HG03432 (cell line): Measurements from ENCODE around the gene PKIB.

Source experiments
- ATAC-seq: cut with Tn5 transposase; IDR thresholded peaks from one replicate; pipeline ENCODE4 v1.9.1; 2021; ENCODE audit warnings: mild to moderate bottlenecking, moderate library complexity; ENCODE audit not compliant: unreplicated experiment

The PKIB gene

GRCh38 chr6:122702841-122703240 lies 92.6 kb downstream of the PKIB start:
- no peak for ATAC-seq

DNA sequence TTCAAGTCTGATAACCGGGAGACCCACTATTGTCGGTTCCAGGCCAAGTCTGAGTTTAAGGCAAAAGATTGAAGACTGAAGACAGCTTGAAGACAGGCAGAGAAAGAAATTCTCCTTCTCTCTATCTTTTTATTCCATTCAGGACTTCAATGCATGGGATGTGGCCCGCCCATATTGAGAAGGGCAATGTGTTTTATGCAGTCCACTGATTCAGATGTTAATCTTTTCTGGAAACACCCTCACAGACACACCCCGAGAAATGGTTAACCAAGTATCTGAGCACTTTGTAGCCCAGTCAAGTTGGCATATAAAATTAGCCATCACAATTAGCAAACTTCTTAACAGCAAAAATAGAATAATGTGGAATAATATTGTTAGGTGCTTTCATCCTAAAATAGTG lies 93.9 kb downstream of the PKIB start:
- no peak for ATAC-seq

DNA sequence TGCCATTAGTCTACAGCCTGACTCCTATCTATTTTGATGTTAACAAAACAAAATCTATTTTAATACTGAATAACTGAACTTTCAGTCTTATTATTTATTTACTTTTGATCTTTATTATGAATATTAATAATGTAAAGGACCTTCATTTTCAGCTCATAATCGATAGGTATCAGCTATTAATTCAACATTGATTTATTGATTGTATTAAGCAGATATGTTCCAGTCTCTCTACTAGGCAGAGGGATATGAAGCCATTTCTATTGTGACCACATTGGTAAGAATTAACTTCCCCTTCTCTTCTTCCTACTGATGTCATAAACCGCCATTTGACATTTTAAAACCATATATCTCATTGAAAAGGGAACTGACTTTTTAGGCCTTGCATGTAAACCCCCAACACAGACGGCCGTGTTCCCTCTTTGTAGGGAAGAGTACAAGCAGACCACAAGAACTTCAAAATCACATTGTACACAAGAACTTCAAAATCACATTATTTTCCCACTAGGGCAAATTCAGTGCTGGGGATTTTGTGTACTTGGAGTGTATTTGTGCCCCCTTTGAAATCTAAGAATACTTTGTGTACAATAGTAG lies 99.8 kb downstream of the PKIB start:
- peak; percentile 78 for ATAC-seq

GRCh38 chr6:122710908-122711635 lies 100.9 kb downstream of the PKIB start:
- ATAC-seq, result no peak

DNA sequence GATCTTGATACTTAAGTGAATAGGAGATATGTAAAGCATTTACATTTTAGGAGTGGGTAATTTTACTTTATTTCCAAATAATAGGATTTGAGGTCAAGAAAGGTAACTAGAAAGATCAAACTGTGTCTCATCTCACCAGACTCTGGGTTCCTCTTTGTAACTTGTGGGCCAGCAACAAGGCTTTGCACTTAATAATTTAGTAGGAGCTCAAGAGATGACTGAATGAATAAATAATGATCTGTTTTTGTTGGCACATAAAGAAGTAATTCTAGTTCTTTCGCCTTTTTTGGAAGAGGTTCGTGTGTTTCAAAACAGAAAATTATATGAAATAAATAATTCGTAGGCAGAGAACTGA lies 101.9 kb downstream of the PKIB start:
- ATAC-seq, result no peak

DNA sequence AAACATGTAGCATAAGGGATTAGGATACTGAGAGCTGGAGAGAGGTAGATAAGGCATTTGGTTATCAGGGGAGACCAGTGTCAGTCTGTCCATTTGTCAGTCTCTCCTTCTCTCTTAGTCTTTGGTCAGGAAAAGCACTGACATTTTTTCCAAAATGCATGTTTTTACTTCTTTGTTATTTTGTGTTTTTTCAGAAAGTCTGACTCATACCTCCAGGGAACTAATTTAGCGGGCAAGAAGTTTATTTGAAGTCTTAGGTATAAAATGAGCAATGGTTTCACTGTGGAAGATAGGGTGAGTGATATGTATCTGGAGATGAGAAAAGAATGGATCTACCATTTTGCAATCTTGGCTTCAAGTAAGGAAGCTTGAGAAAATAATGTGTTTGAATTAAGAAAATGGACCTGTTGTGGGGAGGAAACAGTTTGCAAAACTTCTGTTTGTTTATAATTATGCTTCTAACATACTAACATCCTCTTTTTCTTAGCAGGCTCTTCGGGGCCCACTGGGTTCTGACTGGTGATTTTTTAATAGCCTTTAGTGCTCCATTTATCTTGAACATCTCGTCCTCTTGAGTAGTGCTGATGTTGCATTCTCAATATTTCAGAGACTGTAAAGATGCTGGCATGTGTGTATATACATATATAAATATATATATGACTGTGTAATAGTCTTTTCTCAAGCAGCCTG lies 102.4 kb downstream of the PKIB start:
- ATAC-seq, result no peak

GRCh38 chr6:122713138-122713537 lies 102.9 kb downstream of the PKIB start:
- ATAC-seq, result no peak

GRCh38 chr6:122714059-122714458 lies 103.9 kb downstream of the PKIB start:
- ATAC-seq, result no peak

- ATAC-seq, result no peak
Measured at GRCh38 chr6:122715725-122716124, 105.5 kb downstream of the PKIB start.

- no peak for ATAC-seq
Measured at GRCh38 chr6:122717350-122717749, 107.1 kb downstream of the PKIB start.

- ATAC-seq, result no peak
Measured at GRCh38 chr6:122718616-122719015, 108.4 kb downstream of the PKIB start.

GRCh38 chr6:122719176-122719575 lies 109.0 kb downstream of the PKIB start:
- ATAC-seq, result no peak

DNA sequence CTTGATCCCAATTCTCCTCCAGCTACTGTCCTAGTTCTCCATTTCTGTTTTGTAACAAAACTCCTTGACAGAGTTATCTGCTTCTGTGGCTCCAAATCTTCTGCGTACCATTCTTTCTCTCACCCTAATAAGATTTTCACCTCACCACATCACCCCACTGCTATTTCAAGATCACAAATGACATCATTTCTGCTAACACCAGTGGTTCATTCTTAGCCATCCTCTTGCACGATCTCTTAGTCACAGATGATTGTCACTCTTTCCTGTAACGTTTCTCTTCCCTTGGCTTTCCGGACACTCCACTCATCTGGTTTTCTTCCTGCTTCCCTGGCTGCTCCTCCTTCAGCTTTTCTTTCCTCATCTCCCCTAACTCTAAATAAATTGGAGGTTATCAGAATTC lies 112.5 kb downstream of the PKIB start:
- no peak for ATAC-seq

- no peak for ATAC-seq
Measured at GRCh38 chr6:122726649-122727048, 116.4 kb downstream of the PKIB start.

GRCh38 chr6:122727244-122727643 lies 117.0 kb downstream of the PKIB start:
- no peak for ATAC-seq

DNA sequence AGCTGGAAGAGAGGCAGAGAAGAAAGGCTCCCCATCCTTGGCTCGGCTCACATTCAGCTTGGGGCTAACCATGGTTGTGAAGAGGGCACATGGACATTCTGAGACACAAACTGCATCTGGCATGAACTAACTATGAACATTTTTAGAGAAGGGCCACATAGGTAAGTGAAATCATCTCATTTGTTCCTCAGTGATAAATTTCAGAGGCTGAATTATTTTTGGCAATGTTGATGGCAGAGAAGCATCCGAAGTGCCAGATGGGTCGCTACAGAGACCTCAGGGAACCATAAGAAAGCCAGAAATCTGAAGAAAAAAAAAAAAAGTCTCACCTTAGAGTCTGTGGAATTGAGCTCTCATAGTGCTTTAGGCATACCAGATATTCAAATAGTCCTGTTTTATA lies 120.1 kb downstream of the PKIB start:
- ATAC-seq, result no peak

DNA sequence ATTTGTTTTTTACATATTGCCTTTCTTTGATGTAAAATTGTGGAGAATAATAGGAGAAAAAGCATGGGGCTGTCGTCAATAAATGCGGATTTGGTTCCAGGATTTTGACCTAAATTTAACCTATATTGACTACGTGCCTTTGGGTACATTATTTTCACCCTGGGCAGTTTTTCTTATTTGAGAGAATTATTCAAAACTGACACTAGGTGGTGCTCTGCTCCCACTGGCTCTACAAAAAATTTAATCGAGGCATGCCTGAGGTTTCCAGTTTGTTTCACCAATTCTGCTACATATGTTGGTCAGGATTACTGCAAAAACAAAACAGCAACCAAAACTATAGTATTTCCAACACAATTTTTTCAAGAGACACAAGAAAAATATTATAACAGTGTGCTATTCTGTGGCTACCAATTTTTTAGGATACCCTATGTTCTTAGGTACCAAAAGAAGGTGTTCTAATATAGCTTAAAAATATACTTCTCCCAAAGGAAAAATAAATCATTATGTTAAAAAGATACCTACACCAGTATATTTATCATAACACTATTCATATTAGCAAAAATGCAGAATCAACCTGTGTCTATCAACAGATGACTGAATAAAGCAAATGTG lies 120.7 kb downstream of the PKIB start:
- ATAC-seq, result peak; percentile 57

DNA sequence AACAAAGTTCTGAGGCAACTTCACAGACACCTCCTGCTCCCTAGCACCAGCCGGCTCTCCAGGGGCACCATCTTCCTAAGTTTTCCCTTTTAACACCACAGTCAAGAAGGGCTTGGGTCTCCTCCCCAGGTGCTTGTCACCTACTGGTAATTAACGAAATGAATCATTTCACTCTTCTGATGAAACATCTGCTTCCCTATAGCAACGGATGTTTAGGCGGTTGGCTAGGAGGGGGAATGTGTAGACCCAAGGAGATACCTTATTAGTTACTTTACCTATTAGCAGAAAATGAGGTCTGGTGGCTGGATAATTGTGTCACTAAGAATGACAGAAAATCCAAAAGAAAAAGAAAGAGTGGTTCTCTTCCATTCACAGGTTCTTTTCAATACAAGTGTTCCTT lies 123.1 kb downstream of the PKIB start:
- no peak for ATAC-seq

- ATAC-seq, result no peak
Measured at GRCh38 chr6:122734529-122735395, 124.6 kb downstream of the PKIB start.

DNA sequence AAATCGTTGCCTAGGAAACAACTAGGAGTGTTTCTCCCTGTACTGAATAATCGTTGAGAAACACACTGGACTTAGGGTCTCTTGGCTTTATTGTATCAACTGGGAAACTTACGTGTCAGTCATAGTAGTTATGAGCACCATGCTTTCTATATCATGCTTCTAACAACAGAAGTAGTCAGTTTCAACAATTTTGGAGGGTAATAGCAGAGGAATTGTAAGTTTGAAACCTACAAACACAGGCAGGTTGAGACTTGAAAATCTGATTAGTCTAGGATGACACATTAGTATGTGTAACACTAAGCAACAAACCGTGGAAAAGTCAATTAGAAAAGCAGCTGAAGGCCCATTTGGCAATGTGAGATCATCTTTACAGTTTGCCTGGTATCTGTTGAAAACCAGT lies 125.4 kb downstream of the PKIB start:
- no peak for ATAC-seq

- ATAC-seq, result no peak
Measured at GRCh38 chr6:122736163-122736562, 126.0 kb downstream of the PKIB start.
